ENCODE data around the gene PKD1L1.

Gene PKD1L1

DNA sequence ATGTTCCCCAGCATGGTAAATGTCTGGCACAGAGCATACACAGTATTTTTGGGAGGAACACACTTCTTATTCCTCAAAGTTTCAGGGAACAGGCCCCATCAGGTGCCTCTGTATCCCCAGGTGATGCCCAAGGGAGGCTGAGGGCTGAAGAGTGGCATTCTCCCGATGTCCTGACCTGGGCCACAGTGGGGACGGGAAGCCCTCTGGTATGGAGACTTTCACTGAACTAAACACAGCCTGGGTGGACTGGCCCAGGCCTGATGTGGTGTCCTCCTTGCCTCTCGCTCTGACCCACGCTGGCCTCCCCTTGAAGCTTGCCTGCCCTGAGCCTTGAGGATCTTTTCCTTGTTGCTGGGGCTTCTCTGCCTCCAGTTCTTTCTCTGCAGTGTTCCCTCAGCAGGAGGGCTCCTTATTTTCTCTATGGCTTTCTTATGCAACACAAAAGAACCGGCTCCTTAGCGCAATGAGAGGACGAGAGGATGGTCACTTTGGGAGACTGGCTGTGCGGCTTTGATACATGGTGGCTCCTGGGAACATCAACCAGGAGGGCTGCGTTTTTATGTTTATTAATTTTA is 208.9 kb downstream of the PKD1L1 start:
- no peak for DNase-seq (ENCODE audit: low read depth in 3 of 3, low spot score in 1 of 3)

DNA sequence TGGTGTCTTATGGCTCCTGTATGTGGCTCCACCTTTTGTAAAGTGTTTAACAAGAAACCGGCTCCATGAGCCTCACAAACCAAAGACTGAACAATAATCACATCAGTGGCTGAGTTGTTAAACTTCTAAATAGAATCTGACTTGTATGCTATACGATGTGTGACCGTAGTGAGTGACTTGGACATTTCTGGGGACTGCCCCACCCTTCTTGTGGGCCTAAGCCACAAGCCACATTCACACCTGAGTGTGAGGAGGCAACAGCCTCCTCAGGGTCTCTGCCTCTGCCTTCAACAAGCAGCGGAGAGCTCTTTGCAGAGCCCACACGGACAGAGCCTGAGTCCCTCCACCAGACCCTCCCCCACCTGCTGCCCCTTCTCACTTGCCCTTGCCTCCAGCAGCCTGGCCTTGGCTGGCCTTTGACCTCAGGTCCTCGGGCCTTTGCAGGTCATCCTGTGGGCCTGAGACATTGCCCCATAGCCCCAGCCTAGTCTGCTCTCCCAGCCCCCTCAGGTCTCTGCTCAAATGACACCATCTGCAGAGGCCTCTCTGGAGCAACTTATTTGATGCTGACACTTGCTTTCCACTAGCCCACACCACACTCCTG is 209.6 kb downstream of the PKD1L1 start:
- no peak for DNase-seq (ENCODE audit: low read depth in 3 of 3, low spot score in 1 of 3)

DNA sequence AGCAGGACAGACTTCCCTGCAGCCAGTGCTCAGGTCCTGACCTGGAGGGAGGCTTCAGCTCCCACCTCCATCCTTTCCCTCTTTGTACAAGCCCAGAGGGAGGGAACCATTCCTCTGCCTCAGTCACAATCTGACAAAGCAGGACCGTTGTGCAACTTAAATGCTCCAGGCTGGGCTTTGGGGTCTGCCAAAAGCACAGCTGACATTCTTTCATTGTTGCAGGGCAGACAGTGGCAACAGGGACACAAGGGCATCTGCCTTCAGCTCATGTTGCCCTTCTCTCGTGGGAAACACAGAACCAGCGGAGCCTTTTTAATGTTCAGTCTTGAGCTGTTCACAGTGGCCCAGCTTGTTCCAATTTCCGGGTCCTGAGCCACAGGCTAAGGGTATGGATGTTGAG is 210.7 kb downstream of the PKD1L1 start:
- no peak for DNase-seq (ENCODE audit: low read depth in 3 of 3, low spot score in 1 of 3)

DNA sequence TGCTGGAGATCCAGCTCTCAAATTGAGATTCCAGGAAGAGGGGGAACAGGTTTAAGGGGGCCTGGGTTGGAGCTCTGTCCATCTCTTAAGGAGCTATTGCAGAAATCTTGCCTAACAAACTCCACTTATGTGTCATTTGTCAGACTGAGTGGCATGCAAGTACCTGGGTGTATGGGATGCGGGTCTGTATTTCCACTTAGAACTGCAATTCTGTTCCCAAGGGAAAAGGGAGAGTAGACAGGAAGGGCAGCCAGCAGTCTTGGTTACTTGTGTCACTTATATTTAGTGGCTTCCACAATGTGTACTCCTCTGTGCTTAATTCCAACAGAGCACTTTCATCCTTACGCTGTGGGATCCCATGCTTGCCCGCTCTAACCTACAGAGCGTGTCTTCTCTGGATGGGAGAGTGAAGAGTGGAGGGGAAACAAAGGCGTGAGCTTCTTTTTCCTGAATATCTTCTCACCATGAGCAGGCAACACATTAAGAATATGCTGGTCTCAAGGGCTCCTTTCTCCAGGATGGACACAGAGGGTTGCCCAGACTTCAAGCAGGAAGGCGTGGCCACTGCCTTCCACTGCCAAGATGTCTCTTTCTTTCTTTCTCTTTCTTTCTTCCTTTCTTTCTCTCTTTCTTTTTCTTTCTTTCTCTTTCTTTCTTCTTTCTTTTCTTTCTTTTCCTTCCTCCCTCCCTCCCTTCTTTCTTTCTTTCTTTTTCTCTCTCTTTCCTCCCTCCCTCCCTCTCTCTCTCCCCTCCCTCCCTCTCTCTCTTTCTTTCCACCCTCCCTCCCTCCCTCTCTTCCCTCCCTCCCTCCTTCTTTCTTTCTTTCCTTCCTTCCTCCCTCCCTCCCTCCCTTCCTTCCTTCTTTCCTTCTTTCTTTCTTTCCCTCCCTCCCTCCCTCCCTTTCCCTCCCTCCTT is 212.6 kb downstream of the PKD1L1 start:
- DNase-seq (ENCODE audit: low read depth in 3 of 3, low spot score in 1 of 3): no peak

DNA sequence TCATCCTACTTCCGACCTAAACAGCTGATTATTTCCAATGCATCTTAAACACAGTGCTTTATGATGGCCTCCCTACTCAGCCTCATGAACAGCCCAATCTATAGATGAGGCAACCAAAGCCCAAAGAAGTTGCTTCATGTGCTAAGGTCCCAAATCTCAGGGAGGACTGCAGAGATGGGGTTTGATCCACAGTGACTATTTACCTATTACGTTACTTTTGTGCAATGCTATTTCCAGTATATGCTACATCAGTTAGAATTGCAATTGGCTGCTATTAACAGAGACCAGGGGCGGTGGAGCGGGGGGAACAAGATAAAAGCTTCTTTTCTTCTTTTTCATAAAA is 213.3 kb downstream of the PKD1L1 start:
- no peak for DNase-seq (ENCODE audit: low read depth in 3 of 3, low spot score in 1 of 3)

DNA sequence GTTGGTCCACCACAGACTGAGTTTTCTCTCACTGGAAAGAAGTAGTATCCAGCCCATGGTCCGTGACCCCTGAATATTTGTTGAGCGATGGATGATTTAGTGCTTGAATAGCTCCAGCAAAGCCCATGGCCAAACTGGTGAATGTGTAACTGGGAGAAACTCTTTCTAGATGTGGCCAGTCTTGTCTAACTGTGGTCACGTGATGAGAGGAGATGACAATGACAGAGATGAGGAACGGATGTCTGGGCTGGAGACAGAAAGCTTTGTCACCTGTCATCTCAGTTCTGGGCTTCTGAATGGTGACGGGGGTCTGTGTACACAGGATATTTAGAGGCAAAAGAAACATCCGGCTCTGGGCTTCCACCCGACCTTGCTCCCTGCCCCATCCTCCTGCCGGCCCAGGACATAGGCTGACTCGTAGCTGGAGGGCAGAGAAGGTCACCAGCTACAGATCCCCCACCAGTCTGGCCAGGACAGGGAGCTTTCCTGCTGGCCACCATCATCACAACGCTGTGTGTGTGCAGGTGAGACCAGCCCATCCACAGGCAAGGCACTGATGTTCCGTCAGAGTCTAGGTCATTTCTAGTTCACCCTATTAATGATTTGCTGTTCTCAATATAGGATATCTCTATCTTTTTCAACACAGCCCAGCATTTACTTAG is 213.8 kb downstream of the PKD1L1 start:
- DNase-seq (ENCODE audit: low read depth in 3 of 3, low spot score in 1 of 3): no peak

DNA sequence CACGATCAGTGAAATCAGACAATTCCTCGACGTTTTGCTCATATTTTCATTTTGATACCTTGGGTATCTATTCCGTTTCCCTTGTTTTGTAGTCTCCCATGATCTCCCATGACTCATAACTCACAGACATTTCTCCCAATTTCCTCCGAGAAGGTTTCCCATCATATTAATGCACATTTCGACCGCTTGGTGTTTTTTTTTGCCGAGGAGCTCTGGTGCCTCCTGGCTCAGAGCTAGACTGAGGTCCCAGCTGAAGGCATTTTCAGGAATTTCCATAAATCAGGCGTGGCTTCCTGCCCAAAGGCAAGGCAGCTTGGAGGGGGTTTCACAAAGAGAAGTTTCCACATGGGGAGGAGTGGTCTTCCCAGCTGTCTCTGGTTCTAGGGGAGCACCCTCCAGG is 218.1 kb downstream of the PKD1L1 start:
- no peak for DNase-seq (ENCODE audit: low read depth in 3 of 3, low spot score in 1 of 3)

DNA sequence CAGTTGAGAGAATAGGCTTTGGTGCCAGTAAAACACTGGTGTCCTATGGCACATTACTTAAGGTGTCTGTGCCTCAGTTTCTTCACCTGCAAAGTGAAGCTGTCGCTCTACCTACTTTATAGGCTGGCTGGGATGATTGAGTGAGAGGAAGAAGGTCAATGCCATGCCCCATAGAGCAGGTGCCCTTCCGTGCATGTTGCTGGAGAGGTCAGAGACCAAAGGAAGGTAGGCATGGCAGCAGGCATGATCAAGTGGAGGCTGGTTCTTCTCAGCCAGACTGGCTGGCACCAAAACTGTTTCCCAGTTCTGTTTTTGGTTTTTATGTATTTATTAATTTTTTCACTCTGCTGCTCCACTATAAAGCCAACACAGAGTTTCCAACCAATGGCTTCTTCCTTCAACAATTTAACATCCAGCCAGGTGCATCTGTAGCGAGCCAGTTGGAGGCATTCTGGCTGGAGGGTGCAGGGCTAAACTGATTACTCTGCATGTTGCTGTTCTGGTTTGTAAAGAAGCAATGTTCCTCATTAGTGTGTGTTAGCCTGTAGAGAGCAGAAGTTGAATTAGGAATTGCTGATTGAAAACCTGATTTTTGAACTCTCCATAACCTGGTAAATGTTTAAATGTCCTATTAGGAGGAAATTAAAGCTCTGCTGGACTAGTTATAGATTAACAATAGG is 222.1 kb downstream of the PKD1L1 start:
- no peak for DNase-seq (ENCODE audit: low read depth in 3 of 3, low spot score in 1 of 3)

DNA sequence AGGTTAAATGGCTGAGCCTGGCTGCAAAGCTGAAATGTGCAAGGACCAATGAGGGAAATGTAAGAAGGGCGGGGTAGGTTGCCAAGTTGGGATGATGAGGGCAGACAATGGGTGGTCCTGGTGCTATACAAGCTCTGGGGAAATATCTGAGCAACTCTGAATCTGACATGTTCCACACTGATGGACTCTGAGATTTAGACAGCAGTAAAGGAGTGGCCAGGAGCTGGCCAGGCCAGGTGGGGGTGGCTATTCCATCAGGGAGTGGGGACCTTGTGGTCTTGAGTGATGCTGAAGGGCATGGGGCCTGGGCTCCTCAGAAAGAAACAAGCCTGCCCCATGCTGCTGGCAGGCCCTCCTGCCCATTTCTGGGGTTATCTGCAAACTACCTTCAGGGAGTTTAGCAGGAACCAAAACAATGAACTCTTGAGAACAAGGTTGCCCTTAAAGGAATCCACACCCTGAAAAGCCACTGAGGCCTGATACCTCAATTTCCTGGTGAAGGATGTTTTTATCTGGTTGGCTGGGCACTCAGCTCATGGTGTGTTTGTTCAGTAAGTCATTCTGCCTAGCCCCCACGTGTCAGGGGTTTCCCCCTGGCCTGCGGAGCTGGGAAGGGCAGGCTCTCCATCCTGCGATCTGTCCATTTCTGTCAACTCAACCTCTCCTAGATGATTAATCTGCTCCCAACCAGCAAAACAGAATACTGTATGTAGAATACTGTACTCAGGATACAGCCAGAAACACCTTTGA is 223.1 kb downstream of the PKD1L1 start:
- DNase-seq (ENCODE audit: low read depth in 3 of 3, low spot score in 1 of 3): no peak
